Measurements from ENCODE around the gene SKAP2.

- TF ChIP-seq, protein P1, sequence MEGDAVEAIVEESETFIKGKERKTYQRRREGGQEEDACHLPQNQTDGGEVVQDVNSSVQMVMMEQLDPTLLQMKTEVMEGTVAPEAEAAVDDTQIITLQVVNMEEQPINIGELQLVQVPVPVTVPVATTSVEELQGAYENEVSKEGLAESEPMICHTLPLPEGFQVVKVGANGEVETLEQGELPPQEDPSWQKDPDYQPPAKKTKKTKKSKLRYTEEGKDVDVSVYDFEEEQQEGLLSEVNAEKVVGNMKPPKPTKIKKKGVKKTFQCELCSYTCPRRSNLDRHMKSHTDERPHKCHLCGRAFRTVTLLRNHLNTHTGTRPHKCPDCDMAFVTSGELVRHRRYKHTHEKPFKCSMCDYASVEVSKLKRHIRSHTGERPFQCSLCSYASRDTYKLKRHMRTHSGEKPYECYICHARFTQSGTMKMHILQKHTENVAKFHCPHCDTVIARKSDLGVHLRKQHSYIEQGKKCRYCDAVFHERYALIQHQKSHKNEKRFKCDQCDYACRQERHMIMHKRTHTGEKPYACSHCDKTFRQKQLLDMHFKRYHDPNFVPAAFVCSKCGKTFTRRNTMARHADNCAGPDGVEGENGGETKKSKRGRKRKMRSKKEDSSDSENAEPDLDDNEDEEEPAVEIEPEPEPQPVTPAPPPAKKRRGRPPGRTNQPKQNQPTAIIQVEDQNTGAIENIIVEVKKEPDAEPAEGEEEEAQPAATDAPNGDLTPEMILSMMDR (optimal IDR thresholded peaks at IDR 0.05 in 1 of 3, IDR thresholded peaks at IDR 0.05 in 1 of 3, conservative IDR thresholded peaks at IDR 0.05 in 1 of 3; ENCODE audit: extremely low read depth in 1 of 3, insufficient read depth in 2 of 3, low read length in 3 of 3): peak in 2 of 3 experiments; percentile 30 to 44
- TF ChIP-seq EZH2 (IDR thresholded peaks at IDR 0.05; ENCODE audit: low read length): no peak
Measured at GRCh38 chr7:26853788-26854393, 10.5 kb downstream of the SKAP2 start.

All from keratinocyte (primary cell).